Measurements from ENCODE around the gene ABCC11. TPM values are rescaled to one million over a fixed set of nuclear protein-coding genes. Genes with fewer than 3 reads are reported as not detected.

The ABCC11 gene
- total RNA-seq, 1 experiment from 2014 or later, result 0.44 TPM

- CTCF ChIA-PET, result no interaction called here
- Mint-ChIP-seq H3K9me3 (ENCODE audit: unreplicated experiment) (no peaks in the 10 kb centered on the region), H3K27me3 (ENCODE audit: insufficient read depth, unreplicated experiment) (no peaks in the 10 kb centered on the region), H3K4me3 (ENCODE audit: unreplicated experiment) (no peak overlapping the region), H3K4me1 (ENCODE audit: insufficient read depth, unreplicated experiment) (no peaks in the 10 kb centered on the region), H3K27ac (ENCODE audit: low read depth, unreplicated experiment) (no peak overlapping the region), H3K36me3 (ENCODE audit: insufficient read depth, unreplicated experiment) (no peaks in the 10 kb centered on the region)
- intact Hi-C loops (cut with micrococcal nuclease), result no loop called here
- BruUV-seq (replicated peaks), result no TSS peak
- TF ChIP-seq CTCF (IDR thresholded peaks at IDR 0.05; ENCODE audit: unreplicated experiment), result no peak
- POLR2A ChIA-PET, result no interaction called here
- DNase-seq (ENCODE audit: unreplicated experiment), result no peak
Observed at GRCh38 chr16:48217708-48218107, 29.6 kb downstream of the ABCC11 start.

DNA sequence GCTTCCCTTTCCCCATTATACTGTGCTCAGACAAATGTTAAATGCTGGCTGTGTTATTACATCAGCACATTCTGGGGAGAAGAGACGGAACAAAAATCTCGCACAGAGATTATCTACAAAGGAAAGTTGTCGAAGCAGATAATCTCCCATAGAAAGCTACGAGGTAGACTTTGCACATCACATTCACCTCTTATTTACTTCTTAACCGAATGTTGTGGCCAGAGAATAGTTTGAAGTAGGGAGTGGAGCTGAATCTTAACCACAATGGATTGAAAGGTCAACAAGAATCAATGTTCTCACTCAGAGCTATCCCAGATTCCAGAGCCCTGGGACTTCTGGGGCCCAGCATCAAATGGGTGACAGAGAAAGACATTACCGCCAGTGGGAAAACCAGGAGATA, 31.6 kb downstream of the ABCC11 start:
- Mint-ChIP-seq H3K9me3 (ENCODE audit: unreplicated experiment) (no peaks in the 10 kb centered on the region), H3K27ac (ENCODE audit: low read depth, unreplicated experiment) (no peak overlapping the region), H3K4me1 (ENCODE audit: insufficient read depth, unreplicated experiment) (peaks cover 16% of the 10 kb centered on the region), H3K27me3 (ENCODE audit: insufficient read depth, unreplicated experiment) (no peaks in the 10 kb centered on the region), H3K36me3 (ENCODE audit: insufficient read depth, unreplicated experiment) (no peaks in the 10 kb centered on the region), H3K4me3 (ENCODE audit: unreplicated experiment) (no peak overlapping the region)
- no peak for DNase-seq (ENCODE audit: unreplicated experiment)
- ChIA-PET POLR2A (interaction anchor here (0.5 kb wide), 1 partner anchor 29 kb away, joined by 5 read pairs; no protein-coding TSS in a partner anchor), CTCF (no interaction called here)
- BruUV-seq (replicated peaks), result no TSS peak
- intact Hi-C loops (cut with micrococcal nuclease), result no loop called here
- TF ChIP-seq CTCF (IDR thresholded peaks at IDR 0.05; ENCODE audit: unreplicated experiment), result no peak

DNA sequence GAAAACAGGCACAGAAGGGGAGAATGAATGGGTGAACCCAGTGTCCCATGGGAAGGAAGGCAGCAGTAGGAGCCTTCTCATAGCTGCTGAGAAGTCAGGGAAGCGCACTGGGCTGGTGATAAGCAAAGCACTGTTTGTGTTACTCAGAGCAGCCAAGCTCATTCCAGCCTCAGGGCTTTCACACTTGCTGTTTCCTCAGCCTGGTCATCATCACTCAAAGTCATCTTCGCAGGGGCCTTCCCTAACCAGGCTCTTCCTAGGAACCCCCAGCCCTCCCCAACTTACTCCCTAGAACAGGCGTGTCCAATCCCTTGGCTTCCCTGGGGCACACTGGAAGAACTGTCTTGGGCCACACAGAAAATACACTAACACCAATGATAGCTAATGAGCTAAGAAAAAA, 35.3 kb downstream of the ABCC11 start:
- Mint-ChIP-seq H3K27me3 (ENCODE audit: insufficient read depth, unreplicated experiment) (no peaks in the 10 kb centered on the region), H3K9me3 (ENCODE audit: unreplicated experiment) (no peaks in the 10 kb centered on the region), H3K36me3 (ENCODE audit: insufficient read depth, unreplicated experiment) (no peaks in the 10 kb centered on the region), H3K4me3 (ENCODE audit: unreplicated experiment) (peak overlapping the region; percentile 20), H3K4me1 (ENCODE audit: insufficient read depth, unreplicated experiment) (peaks cover 22% of the 10 kb centered on the region), H3K27ac (ENCODE audit: low read depth, unreplicated experiment) (no peak overlapping the region)
- DNase-seq (ENCODE audit: unreplicated experiment), result peak; percentile 54
- POLR2A ChIA-PET, result interaction anchor here (0.7 to 1.5 kb wide), 5 partner anchors 10 to 1381 kb away, joined by 3 to 5 read pairs (median 3); partner anchors contain the start of gene C16orf87
- no peak for TF ChIP-seq CTCF (IDR thresholded peaks at IDR 0.05; ENCODE audit: unreplicated experiment)
- intact Hi-C loops (cut with micrococcal nuclease), result no loop called here
- CTCF ChIA-PET, result interaction anchor here (1.1 to 2.1 kb wide), 3 partner anchors 12 to 47 kb away, joined by 3 to 7 read pairs (median 4); no protein-coding TSS in a partner anchor
- no TSS peak for BruUV-seq (replicated peaks)

DNA sequence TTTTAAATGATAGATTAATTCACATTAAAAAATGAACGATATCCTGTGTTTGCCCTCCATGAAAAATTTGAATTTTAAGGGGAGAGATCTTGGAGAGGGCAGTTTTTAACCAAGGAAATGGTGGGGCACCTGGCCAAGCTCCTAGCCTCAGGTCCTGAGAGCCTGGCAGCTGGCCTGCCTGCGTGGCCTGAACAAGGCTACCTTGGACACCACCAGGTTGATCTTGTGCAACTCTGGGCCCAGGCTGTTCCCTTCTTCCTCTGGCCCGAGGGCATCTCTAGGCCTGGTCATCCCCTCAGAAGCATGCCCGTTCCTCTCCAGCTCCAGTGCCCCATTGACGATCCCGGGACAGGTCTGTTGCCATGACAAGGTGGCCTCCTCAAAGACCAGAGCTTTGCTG, 36.6 kb downstream of the ABCC11 start:
- peak overlapping the region; percentile 19 for H3K27ac Mint-ChIP-seq (ENCODE audit: low read depth, unreplicated experiment)
- no peak for TF ChIP-seq CTCF (IDR thresholded peaks at IDR 0.05; ENCODE audit: unreplicated experiment)
- ChIA-PET CTCF (interaction anchor here (0.5 to 2.1 kb wide), 3 partner anchors 21 to 325 kb away, joined by 3 to 7 read pairs (median 3); no protein-coding TSS in a partner anchor), POLR2A (interaction anchor here (1.4 to 1.8 kb wide), 2 partner anchors 23 to 33 kb away, joined by 4 to 7 read pairs; partner anchors contain the start of gene LONP2)
- no TSS peak for BruUV-seq (replicated peaks)
- no peaks in the 10 kb centered on the region for H3K36me3 Mint-ChIP-seq (ENCODE audit: insufficient read depth, unreplicated experiment)
- intact Hi-C loops (cut with micrococcal nuclease), result no loop called here
- H3K4me1 Mint-ChIP-seq (ENCODE audit: insufficient read depth, unreplicated experiment), result peaks cover 31% of the 10 kb centered on the region
- no peaks in the 10 kb centered on the region for H3K9me3 Mint-ChIP-seq (ENCODE audit: unreplicated experiment)
- no peak overlapping the region for H3K4me3 Mint-ChIP-seq (ENCODE audit: unreplicated experiment)
- H3K27me3 Mint-ChIP-seq (ENCODE audit: insufficient read depth, unreplicated experiment), result no peaks in the 10 kb centered on the region
- peak; percentile 84 for DNase-seq (ENCODE audit: unreplicated experiment)

Data from MCF 10A (cell line).